ENCODE measurements around the gene PRCD. TPM values are rescaled to one million over a fixed set of nuclear protein-coding genes. Genes with fewer than 3 reads are reported as not detected.

Gene PRCD, protein sequence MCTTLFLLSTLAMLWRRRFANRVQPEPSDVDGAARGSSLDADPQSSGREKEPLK
- 0.21 TPM in 1 of 2 replicates, not detected in the other for polyA plus RNA-seq (2011; rRNA removed)
- polyA minus RNA-seq (2011; rRNA and poly(A)+ RNA removed) = not detected in 2 replicates

DNA sequence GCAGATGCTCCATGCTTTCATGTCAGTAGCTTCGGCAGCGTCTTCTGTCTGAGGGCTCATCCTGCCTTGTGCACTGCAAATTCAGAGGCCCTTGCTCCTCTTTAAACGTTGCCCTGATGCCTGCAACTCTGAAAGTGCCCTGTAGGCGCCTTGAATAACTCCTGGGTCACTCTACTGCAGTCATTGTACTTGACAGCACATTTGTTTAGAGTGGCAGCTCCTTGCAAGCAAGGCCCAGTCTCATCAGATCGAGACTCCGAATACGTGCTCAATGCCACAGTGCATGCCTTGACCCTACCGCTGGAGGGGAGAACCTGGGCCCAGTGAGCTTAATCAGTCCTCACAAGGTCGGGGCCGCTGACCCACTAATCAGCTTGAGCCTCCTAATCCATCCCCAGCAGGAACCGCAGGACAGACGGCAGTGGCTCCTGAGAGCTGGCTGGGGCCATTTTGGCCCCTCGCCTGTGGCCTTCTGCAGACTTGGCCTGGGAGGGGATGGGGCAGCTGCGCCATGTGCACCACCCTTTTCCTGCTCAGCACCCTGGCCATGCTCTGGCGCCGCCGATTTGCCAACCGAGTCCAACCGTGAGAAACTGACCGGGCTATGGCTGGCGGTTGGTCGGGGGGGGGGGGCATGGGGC, at the start of gene PRCD:
Gene PRCD, plus strand, starts transcription at position 414 of the 641 bp plus-strand sequence. Its CDS starts 98 bp downstream, at position 512.
- no peak for DNase-seq (ENCODE audit: low read depth)
- Histone ChIP-seq H3K4me3 (ENCODE audit: low read depth, low read length) (peak within 1 kb of the TSS; percentile 31; the same call in 1 of the 2 replicates), H3K27me3 (ENCODE audit: control insufficient read depth, insufficient read depth, low read length) (peaks cover 16% of the 10 kb centered on the region), H3K36me3 (ENCODE audit: control insufficient read depth, insufficient read depth, low read length) (no peaks in the 10 kb centered on the region)
- ChIA-PET CTCF (interaction anchor here (0.6 to 2.4 kb wide), 7 partner anchors 12 to 749 kb away, joined by 3 to 18 read pairs (median 4); no protein-coding TSS in a partner anchor), POLR2A (no interaction called here)
- TF ChIP-seq, protein P1, sequence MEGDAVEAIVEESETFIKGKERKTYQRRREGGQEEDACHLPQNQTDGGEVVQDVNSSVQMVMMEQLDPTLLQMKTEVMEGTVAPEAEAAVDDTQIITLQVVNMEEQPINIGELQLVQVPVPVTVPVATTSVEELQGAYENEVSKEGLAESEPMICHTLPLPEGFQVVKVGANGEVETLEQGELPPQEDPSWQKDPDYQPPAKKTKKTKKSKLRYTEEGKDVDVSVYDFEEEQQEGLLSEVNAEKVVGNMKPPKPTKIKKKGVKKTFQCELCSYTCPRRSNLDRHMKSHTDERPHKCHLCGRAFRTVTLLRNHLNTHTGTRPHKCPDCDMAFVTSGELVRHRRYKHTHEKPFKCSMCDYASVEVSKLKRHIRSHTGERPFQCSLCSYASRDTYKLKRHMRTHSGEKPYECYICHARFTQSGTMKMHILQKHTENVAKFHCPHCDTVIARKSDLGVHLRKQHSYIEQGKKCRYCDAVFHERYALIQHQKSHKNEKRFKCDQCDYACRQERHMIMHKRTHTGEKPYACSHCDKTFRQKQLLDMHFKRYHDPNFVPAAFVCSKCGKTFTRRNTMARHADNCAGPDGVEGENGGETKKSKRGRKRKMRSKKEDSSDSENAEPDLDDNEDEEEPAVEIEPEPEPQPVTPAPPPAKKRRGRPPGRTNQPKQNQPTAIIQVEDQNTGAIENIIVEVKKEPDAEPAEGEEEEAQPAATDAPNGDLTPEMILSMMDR (IDR thresholded peaks at IDR 0.05; ENCODE audit: insufficient read depth, low read depth, low read length) = no peak

DNA sequence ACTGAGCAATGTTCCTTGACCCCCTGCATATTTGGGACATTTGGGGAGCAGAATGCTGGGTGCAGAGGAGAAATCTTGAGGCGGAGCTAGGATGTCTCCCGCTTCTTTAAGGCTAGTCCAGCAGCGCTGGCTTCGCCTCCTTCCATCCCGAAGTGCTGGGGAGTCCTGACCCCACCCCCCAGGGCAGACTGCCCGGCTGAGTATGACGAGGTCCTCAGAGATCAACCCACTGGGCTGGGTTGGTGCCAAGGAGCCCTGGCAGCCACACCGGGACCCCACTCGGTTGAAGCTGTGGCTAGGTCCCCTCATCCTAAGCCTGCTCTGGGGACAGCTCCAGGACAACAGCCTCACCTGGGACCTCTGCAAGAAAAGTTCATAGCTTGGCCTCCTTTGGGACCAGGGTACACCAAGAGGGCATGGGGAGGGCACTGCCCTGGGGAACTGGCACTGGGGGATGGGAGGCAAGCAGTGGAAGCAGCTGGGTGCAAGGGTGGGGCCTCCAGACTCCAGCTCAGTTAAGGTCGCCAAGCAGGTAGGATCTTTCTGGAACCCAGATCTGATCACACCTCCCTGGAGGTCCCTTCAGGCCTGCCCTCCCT, 49.6 kb upstream of the PRCD start:
- POLR2A ChIA-PET = no interaction called here
- H3K4me3 ChIP-seq (ENCODE audit: low read depth, low read length) = no peak overlapping the region
- H3K36me3 ChIP-seq (ENCODE audit: control insufficient read depth, insufficient read depth, low read length) = peaks cover 2% of the 10 kb centered on the region; the same call in 1 of the 2 replicates
- TF ChIP-seq, protein P1 (IDR thresholded peaks at IDR 0.05; ENCODE audit: insufficient read depth, low read depth, low read length) = no peak
- H3K27me3 ChIP-seq (ENCODE audit: control insufficient read depth, insufficient read depth, low read length) = no peaks in the 10 kb centered on the region
- DNase-seq (ENCODE audit: low read depth) = no peak
- CTCF ChIA-PET = interaction anchor here (0.6 to 2.6 kb wide), 5 partner anchors 8 to 93 kb away, joined by 3 to 7 read pairs (median 3); no protein-coding TSS in a partner anchor

DNA sequence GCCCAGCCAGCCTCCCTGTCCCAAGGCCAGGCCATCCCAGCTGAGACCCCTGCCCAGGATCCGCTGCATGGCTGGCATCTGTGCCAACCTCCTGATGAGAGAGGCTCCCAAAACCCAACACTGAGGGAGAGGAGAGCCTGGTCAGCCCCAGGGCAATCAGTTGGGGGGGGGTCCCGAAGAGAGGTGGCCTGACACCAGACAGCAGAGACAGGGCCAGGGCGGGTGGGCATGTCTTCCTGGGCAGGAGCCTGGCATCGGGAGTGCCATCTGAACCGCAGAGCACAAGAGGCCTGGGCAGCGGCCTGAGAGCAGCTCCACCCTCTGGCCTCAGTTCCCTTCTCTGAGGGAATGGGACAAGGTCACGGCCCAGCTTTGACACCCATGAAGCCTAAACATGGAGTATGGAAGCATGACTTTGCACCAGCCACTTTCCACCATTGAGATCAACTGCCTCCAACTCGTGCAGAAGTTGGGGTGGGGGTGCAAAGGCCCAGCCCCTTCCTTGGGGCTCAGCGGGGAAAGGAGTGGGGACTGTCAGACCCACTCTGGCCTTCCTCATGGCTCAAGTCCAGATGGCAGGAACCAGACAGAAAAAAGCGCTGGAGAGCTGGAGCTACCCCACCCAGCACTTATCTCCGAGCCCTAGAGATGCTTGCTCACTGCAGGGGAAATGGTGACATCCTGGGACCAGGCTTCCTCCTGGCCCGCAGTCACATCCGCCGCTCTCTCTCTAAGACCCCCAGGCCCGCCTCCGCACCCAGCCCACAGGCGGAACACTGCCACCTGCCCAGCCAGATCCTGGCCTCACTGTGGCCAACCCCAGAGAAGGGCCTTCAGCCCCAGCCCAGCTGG, 48.3 kb upstream of the PRCD start:
- TF ChIP-seq, protein P1 (IDR thresholded peaks at IDR 0.05; ENCODE audit: insufficient read depth, low read depth, low read length) = no peak
- no peaks in the 10 kb centered on the region for H3K27me3 ChIP-seq (ENCODE audit: control insufficient read depth, insufficient read depth, low read length)
- CTCF ChIA-PET = interaction anchor here (0.8 to 2.6 kb wide), 4 partner anchors 11 to 94 kb away, joined by 3 to 7 read pairs (median 3); no protein-coding TSS in a partner anchor
- H3K4me3 ChIP-seq (ENCODE audit: low read depth, low read length) = no peak overlapping the region
- POLR2A ChIA-PET = no interaction called here
- H3K36me3 ChIP-seq (ENCODE audit: control insufficient read depth, insufficient read depth, low read length) = peaks cover 2% of the 10 kb centered on the region; the same call in 1 of the 2 replicates
- no peak for DNase-seq (ENCODE audit: low read depth)

DNA sequence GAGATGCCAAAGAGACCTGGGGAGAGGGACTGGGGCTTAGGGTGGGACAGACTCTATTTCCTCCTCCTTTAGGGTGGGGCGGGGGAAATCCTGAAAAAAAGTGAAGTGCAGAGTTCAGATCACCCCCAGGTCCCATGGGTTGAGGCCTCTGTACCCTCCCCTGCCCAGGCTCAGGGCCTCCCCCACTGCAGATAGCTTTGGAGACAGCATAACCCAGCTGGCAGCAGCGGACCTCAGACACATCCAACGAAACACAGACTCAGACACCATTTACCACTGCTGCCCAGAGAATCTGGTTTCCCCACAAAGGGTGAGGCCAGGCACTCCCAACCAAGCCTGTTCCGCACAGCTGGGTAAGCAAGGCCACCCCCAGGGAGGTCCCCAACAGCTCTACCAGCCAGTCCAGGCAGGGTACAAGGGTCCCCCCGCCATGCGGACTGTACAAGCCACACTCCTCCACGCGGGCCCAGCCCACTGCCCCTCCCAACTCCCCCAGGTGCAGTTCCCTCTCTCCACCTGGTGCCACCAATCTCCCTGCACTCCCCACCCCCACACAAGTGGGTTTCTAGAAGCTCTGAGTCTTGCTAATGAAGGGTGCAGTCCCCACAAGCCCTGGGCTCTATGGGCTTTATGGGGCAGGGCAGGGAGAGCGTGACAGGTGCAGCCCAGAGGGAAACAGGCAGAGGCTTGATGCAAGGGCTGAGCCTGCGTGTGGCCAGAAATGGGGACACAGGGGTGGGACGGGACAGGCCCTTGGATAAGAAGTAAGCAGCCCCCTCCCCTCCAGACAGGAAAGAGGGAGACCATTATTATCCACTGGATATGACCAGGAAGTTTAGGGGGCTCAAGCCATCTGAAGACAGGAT, 47.5 kb upstream of the PRCD start:
- TF ChIP-seq, protein P1 (IDR thresholded peaks at IDR 0.05; ENCODE audit: insufficient read depth, low read depth, low read length) = no peak
- Histone ChIP-seq H3K27me3 (ENCODE audit: control insufficient read depth, insufficient read depth, low read length) (no peaks in the 10 kb centered on the region), H3K4me3 (ENCODE audit: low read depth, low read length) (no peak overlapping the region), H3K36me3 (ENCODE audit: control insufficient read depth, insufficient read depth, low read length) (peaks cover 2% of the 10 kb centered on the region; the same call in 1 of the 2 replicates)
- ChIA-PET POLR2A (interaction anchor here (0.9 kb wide), 1 partner anchor 9 kb away, joined by 4 read pairs; the partner anchor contains the start of gene RHBDF2), CTCF (interaction anchor here (0.6 to 1.5 kb wide), 4 partner anchors 7 to 25 kb away, joined by 3 to 6 read pairs (median 5); partner anchors contain the start of gene AANAT)
- DNase-seq (ENCODE audit: low read depth) = no peak
